Kidney tubule cell (primary cell): ENCODE data around the gene PSD4.
"Not testable (repeated sequence)": the region's sequence is repeated elsewhere in the genome, so short reads cannot be mapped to it uniquely, and the experiment has no call there.

Source experiments
- DNase-seq: peaks from one replicate; pipeline ENCODE4 v3.0.0-alpha.2; 2018; ENCODE audit warnings: low spot score

Gene PSD4

GRCh38 chr2:113223813-113224212 is 50.0 kb downstream of the PSD4 start:
- no peak for DNase-seq

DNA sequence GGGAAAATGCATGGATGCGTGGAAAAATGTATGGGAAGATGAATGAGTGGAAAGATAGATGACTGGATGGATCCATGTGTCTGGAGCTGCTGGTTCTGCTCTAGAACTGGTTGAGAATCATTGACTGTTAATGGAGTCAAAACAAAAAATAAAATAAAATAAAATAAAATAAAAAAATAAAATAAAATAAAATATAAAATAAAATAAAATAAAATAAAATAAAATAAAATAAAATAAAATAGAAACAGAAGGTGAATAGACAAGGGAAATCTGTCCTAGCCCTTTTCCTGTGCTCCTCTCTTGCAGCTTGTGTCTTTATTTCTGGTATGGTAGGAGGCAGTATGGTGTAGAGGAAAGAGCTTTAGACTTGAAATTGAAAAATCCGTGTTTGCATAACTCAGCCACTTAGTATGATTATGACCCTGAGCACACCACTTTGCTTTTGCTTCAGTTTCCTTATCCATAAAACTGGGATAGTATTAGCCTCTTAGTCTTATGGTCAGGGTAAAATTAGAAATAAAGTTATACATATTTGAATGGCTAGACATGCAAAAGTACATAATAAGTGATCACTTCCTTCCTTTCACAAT is 51.0 kb downstream of the PSD4 start:
- DNase-seq = no peak

DNA sequence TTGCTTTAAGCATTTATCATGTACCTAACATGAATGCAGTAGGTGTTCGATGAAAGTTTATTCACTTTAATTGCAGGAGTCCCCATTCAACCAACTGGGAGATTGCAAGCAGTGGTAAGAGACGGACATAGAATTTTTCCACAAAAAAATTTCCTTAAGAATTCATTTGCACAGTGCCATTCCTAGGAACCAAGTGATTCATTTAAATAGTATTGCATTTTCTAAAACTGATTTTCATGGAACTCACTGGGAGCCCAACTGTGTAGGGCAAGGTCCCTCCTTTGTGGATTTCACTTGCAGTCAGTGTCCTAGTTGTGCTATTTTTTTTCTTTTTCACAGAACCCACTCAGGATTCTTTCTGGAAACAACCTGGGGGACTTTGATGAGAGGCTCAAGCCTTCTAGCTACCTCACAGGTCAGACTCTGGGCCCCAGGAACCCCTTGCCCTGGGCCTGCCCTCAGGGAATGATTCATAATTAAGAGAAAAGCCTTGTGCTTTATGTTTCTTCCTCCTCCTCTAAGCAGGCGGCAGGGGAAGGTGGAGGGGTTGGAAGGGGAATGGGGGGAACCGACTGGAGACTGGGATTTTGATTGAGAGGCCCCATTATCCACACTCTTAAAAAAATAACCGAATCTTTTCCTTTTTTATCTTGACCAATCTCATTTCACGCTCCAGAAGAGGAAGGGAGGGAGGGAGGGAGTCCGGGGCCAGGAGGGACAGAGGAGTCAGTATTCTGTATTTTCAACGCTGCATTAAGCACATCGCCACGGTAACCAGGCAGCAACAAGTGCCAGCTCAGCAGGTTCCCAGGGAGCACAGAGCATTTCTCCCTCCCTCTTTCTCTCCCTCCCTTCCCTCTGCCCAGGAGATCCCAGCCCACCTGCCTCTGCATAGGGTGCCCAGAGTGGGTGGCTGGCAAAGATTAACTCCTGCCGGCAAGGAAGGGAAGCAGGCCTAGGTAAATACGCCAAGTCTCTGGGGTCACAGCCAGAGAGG is 51.8 kb downstream of the PSD4 start:
- DNase-seq = peak; percentile 96

DNA sequence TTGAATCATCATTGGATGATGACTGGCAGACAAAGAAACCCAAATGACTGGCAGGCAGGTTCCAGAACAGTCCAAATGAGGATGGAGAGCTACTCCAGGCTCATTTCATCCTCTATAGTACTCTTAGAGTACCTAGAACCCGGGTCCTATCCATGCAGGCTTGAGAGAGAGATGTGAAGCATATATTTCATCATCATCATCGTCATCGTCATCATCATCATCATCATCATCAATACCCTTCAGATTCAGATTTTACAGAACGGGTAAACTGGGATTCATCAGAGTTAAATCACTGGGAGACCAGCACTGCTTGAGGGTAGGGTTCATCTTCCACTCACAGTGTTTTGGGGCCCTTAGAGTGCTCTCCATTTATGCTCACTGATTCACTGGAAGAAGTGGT is 52.7 kb downstream of the PSD4 start:
- DNase-seq = no peak

GRCh38 chr2:113227290-113227689 is 53.5 kb downstream of the PSD4 start:
- no peak for DNase-seq

- DNase-seq = no peak
These were observed 53.9 kb downstream of the PSD4 start for GRCh38 chr2:113227698-113228097.

DNA sequence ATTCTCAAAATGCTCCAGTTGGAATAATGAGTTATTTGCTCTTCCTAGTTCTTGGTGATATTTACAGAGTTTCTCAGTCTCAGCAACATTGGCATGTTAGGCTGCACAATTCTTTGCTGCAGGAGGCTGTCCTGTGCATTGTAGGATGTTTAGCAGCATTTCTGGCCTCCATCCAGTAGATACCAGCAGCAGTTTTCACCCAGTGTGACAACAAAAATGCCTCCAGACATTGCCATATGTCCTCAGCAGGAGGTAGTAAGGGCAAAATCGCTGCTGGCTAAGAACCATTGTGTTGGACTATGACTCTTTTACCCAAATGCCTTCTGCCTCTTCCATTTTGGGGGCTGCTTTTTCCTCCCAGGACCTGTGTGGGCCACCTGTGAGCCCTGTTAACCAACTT is 54.6 kb downstream of the PSD4 start:
- no peak for DNase-seq

- no peak for DNase-seq
These were observed 55.4 kb downstream of the PSD4 start for GRCh38 chr2:113228991-113229716.

- DNase-seq = peak; percentile 14
These were observed 56.0 kb downstream of the PSD4 start for GRCh38 chr2:113229795-113230194.

DNA sequence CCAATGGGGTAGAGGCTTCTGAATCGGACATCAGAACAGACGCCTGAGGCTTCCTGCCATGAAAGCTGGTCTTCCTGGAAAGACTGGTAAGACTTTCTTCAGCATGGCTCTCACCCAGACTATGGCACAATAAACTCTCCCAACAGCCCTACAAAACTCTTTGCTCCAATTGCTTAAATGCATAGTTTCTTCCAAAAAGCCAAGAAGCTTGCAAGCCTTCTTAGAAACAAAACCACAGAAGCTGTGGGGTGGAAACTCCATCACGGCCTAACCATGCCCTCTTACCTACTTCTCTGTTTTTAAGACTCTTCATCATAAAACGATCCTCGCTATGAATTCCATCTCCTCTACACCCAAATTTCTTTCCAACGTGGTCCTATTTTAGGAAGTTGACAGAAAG is 56.8 kb downstream of the PSD4 start:
- DNase-seq = no peak

DNA sequence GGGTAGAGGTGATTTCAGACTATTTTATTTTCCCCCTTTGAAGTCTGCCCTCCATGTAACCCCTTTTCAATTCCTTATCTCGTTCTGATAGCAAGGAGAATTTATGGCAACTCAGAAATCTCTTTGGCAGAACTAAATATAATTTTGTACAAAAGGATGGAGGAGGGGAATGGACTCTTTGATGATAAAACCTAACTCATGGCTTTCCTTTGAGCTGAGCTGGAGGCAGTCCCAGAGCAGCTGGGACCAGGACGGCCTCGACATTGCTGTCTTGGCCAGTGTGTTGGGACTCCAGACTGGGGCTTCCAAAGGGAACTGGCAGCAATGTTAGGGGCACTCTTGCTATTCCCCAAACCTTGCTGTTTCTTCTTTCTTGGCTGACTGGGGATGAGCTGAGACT is 57.3 kb downstream of the PSD4 start:
- no peak for DNase-seq

DNA sequence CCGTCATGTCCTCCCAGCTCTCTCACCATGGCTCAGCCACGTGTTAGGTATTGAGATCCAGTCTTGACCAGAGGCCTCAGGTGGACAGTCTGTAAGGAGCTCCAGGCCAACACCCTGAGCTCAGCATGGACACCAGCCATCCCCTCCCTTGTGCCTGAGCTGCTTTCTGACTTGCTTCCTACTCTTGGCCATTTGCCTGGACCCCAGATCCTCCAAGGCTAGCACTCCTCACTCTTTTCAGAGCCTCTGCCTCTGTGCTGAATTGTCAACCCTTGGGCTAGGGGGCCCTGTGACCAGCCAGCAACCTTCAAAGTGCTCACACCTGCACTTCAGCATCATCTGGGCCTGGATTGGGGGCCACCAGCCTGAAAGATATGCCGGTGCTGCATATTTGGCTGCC is 58.4 kb downstream of the PSD4 start:
- no peak for DNase-seq

DNA sequence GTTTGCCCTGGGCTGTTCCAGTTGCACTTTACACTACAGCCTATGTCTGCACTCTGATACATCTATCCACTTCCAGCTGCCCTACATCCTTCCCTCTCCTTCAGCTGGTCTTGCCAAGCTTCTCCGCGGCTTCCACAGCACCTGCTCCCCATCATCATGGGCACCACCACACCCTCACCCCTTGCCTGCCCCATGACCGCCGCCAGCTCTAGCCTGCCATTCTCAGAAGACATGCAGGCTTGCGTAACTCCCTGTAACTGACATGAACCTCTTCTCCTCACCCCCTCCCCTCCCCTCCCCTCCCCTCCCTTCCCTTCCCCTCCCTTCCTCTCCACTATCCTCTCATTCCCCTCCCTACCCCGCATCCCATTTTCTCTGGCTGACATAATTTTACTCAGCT is 59.0 kb downstream of the PSD4 start:
- DNase-seq = no peak

DNA sequence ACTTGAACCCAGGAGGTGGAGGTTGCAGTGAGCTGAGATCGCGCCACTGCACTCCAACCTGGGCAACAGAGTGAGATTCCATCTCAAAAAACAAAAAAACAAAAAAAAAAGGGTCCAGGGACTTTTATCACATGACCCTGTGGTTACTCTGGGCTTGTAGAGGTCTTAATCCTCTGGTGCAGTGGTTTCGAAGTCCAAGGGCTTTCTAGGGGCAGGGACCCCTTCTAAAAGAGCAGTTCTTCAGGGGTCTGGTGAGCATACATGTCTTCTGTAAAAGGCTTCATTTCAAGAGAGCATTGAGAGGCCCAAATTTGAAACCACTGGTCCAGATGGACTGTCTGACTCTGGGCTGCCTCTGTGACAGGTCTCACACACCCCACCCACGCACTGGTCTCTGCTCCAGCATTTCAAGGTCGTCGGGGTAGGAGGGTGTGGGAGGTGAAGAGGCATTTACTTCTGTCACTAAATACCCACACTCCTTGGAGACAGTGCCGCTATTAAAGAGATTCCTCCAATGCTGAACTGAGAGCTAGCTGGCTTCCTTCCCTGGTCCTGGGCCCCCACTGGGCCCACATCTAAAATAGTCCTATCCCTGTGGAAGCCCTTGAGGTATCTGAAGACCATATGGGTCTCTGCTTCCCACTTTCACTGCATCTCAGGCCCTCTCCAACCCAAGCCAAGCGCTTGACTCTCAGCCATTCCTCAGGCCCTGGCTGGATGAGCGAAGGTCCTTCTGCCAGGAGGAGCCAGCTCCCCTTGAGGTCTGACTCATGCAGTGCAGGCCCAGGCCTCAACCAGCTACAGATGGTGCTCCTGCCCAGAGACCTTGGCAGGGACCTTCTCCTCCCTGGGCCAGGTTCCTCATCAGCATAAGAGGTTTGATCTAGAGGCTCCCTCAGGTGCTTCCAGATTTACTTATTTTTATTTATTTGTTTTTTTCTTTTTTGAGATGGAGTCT is 60.1 kb downstream of the PSD4 start:
- peak; percentile 60 for DNase-seq

- DNase-seq = no peak
These were observed 61.1 kb downstream of the PSD4 start for GRCh38 chr2:113234721-113235346.

DNA sequence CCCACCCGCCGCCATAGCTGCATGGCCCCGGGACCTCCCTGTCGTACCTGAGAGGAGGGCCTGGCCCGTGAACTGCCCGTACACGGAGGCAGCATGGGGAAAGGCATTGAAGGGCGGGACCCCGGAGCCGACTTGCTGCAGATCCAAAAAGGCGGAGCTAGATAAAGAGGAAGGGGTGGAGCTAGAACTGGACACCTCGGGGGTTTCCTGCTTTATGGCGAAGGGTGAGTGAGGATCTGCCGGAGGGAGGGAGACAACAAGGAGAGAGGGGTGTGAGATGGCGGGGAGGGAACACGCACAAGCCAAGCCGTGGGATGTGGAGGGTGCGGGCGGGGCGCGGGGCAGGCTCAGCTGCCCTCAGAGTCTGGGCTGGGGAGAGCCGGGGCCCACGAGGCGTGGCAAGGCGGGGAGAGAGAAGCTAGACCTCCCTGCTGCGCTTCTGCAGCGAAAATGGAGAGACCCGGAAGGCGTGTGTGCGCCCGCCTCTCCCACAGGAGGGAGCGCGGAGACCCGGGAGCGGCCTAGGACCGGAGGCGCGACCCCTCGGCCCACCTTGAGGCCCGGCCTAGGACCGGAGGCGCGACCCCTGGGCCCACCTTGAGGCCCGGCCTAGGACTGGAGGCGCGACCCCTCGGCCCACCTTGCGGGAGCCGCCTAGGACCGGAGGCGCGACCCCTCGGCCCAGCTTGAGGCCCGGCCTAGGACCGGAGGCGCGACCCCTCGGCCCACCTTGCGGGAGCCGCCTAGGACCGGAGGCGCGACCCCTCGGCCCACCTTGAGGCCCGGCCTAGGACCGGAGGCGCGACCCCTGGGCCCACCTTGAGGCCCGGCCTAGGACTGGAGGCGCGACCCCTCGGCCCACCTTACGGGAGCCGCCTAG is 61.8 kb downstream of the PSD4 start:
- DNase-seq = not testable (repeated sequence)

- no peak for DNase-seq
These were observed 62.8 kb downstream of the PSD4 start for GRCh38 chr2:113236367-113237159.

- DNase-seq = no peak
These were observed 63.9 kb downstream of the PSD4 start for GRCh38 chr2:113237604-113238160.
